WTC11 (cell line): ENCODE data around the gene OR5AN1.

ENCODE experiments used
- ELF4 ChIP-seq: sonication (generic); formaldehyde crosslinking; IDR thresholded peaks from 2 replicates; pipeline ENCODE4 v1.8.1; 2022; ENCODE audit warnings: low read depth, mild to moderate bottlenecking, moderate library complexity, missing genetic modification reagents
- NR3C1 ChIP-seq: sonication (generic); formaldehyde crosslinking; conservative IDR thresholded peaks from 2 replicates; pipeline ENCODE4 v1.8.1; 2023; ENCODE audit warnings: low read depth, mild to moderate bottlenecking, missing genetic modification reagents
- RELA ChIP-seq: sonication (generic); formaldehyde crosslinking; IDR thresholded peaks from 2 replicates; pipeline ENCODE4 v1.8.1; 2022; ENCODE audit warnings: missing genetic modification reagents, mild to moderate bottlenecking, borderline replicate concordance
- SP1 ChIP-seq: sonication (generic); formaldehyde crosslinking; conservative IDR thresholded peaks from 2 replicates; pipeline ENCODE4 v1.8.1; 2022; ENCODE audit warnings: missing genetic modification reagents
- ZNF232 ChIP-seq: sonication (generic); formaldehyde crosslinking; IDR thresholded peaks from 2 replicates; pipeline ENCODE4 v1.8.0; 2022; ENCODE audit warnings: mild to moderate bottlenecking, missing genetic modification reagents
- TF ChIP-seq, protein P1 (sequence below): fragments of 200-600 bp; IDR thresholded peaks from 2 replicates; pipeline ENCODE4 v1.8.0; 2022; ENCODE audit warnings: antibody characterized with exemption
- TF ChIP-seq, protein P2 (sequence below): sonication (generic); formaldehyde crosslinking; IDR thresholded peaks from 2 replicates; pipeline ENCODE4 v1.8.0; 2022; ENCODE audit warnings: mild to moderate bottlenecking, missing genetic modification reagents
- TF ChIP-seq, protein P3 (sequence below): sonication (generic); formaldehyde crosslinking; IDR thresholded peaks from 2 replicates; pipeline ENCODE4 v1.8.1; 2023; ENCODE audit warnings: mild to moderate bottlenecking, missing genetic modification reagents, borderline replicate concordance
- TF ChIP-seq, protein P4 (sequence below): sonication (generic); formaldehyde crosslinking; IDR thresholded peaks from 2 replicates; pipeline ENCODE4 v1.8.1; 2022; ENCODE audit warnings: low read depth, mild to moderate bottlenecking, moderate library complexity, missing genetic modification reagents, borderline replicate concordance
- TF ChIP-seq, protein P5 (sequence below): sonication (generic); formaldehyde crosslinking; IDR thresholded peaks from 2 replicates; pipeline ENCODE4 v1.8.1; 2022; ENCODE audit warnings: low read depth, missing genetic modification reagents, borderline replicate concordance

DNA sequence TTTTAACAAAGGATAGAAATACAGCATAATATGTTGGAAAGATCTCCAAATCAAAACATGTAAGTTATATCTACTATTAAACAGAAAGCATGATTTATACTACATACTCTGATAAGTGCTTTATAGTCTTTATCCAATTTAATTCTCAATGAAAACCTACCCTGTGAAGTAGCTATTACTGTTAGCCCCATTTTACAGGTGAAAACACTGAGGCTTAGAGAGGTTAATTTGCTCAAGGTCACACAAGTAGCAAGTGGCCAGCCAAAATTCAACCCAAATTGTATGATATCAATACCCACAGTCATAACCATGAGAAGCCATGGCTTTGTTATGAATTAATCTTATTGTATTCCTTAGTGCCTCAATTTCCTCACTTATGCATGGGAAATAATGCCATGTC is 675 bp upstream of the OR5AN1 start:
- TF ChIP-seq, protein P1, sequence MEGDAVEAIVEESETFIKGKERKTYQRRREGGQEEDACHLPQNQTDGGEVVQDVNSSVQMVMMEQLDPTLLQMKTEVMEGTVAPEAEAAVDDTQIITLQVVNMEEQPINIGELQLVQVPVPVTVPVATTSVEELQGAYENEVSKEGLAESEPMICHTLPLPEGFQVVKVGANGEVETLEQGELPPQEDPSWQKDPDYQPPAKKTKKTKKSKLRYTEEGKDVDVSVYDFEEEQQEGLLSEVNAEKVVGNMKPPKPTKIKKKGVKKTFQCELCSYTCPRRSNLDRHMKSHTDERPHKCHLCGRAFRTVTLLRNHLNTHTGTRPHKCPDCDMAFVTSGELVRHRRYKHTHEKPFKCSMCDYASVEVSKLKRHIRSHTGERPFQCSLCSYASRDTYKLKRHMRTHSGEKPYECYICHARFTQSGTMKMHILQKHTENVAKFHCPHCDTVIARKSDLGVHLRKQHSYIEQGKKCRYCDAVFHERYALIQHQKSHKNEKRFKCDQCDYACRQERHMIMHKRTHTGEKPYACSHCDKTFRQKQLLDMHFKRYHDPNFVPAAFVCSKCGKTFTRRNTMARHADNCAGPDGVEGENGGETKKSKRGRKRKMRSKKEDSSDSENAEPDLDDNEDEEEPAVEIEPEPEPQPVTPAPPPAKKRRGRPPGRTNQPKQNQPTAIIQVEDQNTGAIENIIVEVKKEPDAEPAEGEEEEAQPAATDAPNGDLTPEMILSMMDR, result no peak
- TF ChIP-seq RELA (CRISPR knock-in tag) (no peak), ZNF232 (CRISPR knock-in tag) (no peak), SP1 (CRISPR knock-in tag) (no peak), ELF4 (CRISPR knock-in tag) (no peak), NR3C1 (CRISPR knock-in tag) (no peak)
- TF ChIP-seq, protein P2, sequence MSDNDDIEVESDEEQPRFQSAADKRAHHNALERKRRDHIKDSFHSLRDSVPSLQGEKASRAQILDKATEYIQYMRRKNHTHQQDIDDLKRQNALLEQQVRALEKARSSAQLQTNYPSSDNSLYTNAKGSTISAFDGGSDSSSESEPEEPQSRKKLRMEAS (CRISPR knock-in tag), result no peak
- TF ChIP-seq, protein P3, sequence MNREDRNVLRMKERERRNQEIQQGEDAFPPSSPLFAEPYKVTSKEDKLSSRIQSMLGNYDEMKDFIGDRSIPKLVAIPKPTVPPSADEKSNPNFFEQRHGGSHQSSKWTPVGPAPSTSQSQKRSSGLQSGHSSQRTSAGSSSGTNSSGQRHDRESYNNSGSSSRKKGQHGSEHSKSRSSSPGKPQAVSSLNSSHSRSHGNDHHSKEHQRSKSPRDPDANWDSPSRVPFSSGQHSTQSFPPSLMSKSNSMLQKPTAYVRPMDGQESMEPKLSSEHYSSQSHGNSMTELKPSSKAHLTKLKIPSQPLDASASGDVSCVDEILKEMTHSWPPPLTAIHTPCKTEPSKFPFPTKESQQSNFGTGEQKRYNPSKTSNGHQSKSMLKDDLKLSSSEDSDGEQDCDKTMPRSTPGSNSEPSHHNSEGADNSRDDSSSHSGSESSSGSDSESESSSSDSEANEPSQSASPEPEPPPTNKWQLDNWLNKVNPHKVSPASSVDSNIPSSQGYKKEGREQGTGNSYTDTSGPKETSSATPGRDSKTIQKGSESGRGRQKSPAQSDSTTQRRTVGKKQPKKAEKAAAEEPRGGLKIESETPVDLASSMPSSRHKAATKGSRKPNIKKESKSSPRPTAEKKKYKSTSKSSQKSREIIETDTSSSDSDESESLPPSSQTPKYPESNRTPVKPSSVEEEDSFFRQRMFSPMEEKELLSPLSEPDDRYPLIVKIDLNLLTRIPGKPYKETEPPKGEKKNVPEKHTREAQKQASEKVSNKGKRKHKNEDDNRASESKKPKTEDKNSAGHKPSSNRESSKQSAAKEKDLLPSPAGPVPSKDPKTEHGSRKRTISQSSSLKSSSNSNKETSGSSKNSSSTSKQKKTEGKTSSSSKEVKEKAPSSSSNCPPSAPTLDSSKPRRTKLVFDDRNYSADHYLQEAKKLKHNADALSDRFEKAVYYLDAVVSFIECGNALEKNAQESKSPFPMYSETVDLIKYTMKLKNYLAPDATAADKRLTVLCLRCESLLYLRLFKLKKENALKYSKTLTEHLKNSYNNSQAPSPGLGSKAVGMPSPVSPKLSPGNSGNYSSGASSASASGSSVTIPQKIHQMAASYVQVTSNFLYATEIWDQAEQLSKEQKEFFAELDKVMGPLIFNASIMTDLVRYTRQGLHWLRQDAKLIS (CRISPR knock-in tag), result no peak
- TF ChIP-seq, protein P4, sequence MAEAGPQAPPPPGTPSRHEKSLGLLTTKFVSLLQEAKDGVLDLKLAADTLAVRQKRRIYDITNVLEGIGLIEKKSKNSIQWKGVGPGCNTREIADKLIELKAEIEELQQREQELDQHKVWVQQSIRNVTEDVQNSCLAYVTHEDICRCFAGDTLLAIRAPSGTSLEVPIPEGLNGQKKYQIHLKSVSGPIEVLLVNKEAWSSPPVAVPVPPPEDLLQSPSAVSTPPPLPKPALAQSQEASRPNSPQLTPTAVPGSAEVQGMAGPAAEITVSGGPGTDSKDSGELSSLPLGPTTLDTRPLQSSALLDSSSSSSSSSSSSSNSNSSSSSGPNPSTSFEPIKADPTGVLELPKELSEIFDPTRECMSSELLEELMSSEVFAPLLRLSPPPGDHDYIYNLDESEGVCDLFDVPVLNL (CRISPR knock-in tag), result no peak
- TF ChIP-seq, protein P5, sequence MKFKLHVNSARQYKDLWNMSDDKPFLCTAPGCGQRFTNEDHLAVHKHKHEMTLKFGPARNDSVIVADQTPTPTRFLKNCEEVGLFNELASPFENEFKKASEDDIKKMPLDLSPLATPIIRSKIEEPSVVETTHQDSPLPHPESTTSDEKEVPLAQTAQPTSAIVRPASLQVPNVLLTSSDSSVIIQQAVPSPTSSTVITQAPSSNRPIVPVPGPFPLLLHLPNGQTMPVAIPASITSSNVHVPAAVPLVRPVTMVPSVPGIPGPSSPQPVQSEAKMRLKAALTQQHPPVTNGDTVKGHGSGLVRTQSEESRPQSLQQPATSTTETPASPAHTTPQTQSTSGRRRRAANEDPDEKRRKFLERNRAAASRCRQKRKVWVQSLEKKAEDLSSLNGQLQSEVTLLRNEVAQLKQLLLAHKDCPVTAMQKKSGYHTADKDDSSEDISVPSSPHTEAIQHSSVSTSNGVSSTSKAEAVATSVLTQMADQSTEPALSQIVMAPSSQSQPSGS (CRISPR knock-in tag), result no peak
